Measurements from ENCODE around the gene DVL1. TPM values are rescaled to one million over a fixed set of nuclear protein-coding genes. Genes with fewer than 3 reads are reported as not detected.

The DVL1 gene
- total and polyA plus RNA-seq, 10 of the 15 experiments (the other 5 are each of a cell fraction or from before 2014, with no cell fraction given) = 0.10 to 31.1 (median 4.6) TPM

- no peaks in the 10 kb centered on the region for H3K9me3 ChIP-seq (replicated peaks; ENCODE audit: control insufficient read depth, insufficient read depth, low read length)
- intact Hi-C loops (cut with micrococcal nuclease; ENCODE audit: unreplicated experiment) (no loop called here), in situ Hi-C loops (cut with MboI) (no loop called here)
- RAD21 ChIA-PET (ENCODE audit: unreplicated experiment) = no interaction called here
- H3K4me1 ChIP-seq (ENCODE audit: control insufficient read depth, insufficient read depth, low read length) = no peaks in the 10 kb centered on the region
- no peak overlapping the region for H3K4me3 ChIP-seq
- no TSS peak for BruUV-seq (replicated peaks)
- CTCF ChIA-PET = no interaction called here
- ATAC-seq (no peak), FAIRE-seq (no peak), DNase-seq (ENCODE audit: low read depth, low spot score) (no peak)
- no peak overlapping the region for H3K27ac ChIP-seq (ENCODE audit: control insufficient read depth, insufficient read depth)
- H3K36me3 ChIP-seq (ENCODE audit: control insufficient read depth in 2 of 2, insufficient read depth in 2 of 2, low read length in 1 of 2) = peaks cover 0 to 5% of the 10 kb centered on the region in 2 experiments
- H4K20me1 ChIP-seq (ENCODE audit: control insufficient read depth, insufficient read depth) = no peaks in the 10 kb centered on the region
- no peak overlapping the region for H3K9ac ChIP-seq (ENCODE audit: control insufficient read depth, insufficient read depth, low read length)
- H2AFZ ChIP-seq (ENCODE audit: control insufficient read depth, low read depth, low read length) = no peak overlapping the region
- H3K79me2 ChIP-seq (ENCODE audit: control insufficient read depth, insufficient read depth, low read length) = no peaks in the 10 kb centered on the region; the same call in none of the 2 replicates
- WGBS (ENCODE audit: insufficient coverage, insufficient replicate concordance, low lambda C conversion rate, missing lambda C conversion rate) = 96% methylated on average over 28 of the region's 28 CpGs
- SMC1A ChIA-PET (ENCODE audit: uncharacterized antibody, unreplicated experiment) = no interaction called here
- H3K27me3 ChIP-seq (replicated peaks in 1 of 2; ENCODE audit: control insufficient read depth in 2 of 2, insufficient read depth in 2 of 2, low read length in 1 of 2) = no peaks in the 10 kb centered on the region
- POLR2A ChIA-PET = no interaction called here
- H3K4me2 ChIP-seq (ENCODE audit: control insufficient read depth, insufficient read depth) = no peak overlapping the region
- no peak for TF ChIP-seq ESRRA (IDR thresholded peaks at IDR 0.05; ENCODE audit: low read length)
- no peak for TF ChIP-seq MAX (IDR thresholded peaks at IDR 0.05; ENCODE audit: low read depth, low read length)
- TF ChIP-seq, protein P1, sequence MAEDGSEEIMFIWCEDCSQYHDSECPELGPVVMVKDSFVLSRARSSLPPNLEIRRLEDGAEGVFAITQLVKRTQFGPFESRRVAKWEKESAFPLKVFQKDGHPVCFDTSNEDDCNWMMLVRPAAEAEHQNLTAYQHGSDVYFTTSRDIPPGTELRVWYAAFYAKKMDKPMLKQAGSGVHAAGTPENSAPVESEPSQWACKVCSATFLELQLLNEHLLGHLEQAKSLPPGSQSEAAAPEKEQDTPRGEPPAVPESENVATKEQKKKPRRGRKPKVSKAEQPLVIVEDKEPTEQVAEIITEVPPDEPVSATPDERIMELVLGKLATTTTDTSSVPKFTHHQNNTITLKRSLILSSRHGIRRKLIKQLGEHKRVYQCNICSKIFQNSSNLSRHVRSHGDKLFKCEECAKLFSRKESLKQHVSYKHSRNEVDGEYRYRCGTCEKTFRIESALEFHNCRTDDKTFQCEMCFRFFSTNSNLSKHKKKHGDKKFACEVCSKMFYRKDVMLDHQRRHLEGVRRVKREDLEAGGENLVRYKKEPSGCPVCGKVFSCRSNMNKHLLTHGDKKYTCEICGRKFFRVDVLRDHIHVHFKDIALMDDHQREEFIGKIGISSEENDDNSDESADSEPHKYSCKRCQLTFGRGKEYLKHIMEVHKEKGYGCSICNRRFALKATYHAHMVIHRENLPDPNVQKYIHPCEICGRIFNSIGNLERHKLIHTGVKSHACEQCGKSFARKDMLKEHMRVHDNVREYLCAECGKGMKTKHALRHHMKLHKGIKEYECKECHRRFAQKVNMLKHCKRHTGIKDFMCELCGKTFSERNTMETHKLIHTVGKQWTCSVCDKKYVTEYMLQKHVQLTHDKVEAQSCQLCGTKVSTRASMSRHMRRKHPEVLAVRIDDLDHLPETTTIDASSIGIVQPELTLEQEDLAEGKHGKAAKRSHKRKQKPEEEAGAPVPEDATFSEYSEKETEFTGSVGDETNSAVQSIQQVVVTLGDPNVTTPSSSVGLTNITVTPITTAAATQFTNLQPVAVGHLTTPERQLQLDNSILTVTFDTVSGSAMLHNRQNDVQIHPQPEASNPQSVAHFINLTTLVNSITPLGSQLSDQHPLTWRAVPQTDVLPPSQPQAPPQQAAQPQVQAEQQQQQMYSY (CRISPR knock-in tag; IDR thresholded peaks at IDR 0.05) = no peak
- no peak for TF ChIP-seq KAT2A (conservative IDR thresholded peaks at IDR 0.05; ENCODE audit: control insufficient read depth, low read depth, low read length)
- no peak for TF ChIP-seq TAF1 (IDR thresholded peaks at IDR 0.05; ENCODE audit: borderline replicate concordance, low read depth, low read length)
- TF ChIP-seq CHD2 (IDR thresholded peaks at IDR 0.05; ENCODE audit: borderline replicate concordance, low read depth, low read length) = no peak
- TF ChIP-seq FOXM1 (IDR thresholded peaks at IDR 0.05; ENCODE audit: low read depth, low read length) = no peak
- TF ChIP-seq SREBF1 (IDR thresholded peaks at IDR 0.05; ENCODE audit: low read length) = no peak
- TF ChIP-seq, protein P2, sequence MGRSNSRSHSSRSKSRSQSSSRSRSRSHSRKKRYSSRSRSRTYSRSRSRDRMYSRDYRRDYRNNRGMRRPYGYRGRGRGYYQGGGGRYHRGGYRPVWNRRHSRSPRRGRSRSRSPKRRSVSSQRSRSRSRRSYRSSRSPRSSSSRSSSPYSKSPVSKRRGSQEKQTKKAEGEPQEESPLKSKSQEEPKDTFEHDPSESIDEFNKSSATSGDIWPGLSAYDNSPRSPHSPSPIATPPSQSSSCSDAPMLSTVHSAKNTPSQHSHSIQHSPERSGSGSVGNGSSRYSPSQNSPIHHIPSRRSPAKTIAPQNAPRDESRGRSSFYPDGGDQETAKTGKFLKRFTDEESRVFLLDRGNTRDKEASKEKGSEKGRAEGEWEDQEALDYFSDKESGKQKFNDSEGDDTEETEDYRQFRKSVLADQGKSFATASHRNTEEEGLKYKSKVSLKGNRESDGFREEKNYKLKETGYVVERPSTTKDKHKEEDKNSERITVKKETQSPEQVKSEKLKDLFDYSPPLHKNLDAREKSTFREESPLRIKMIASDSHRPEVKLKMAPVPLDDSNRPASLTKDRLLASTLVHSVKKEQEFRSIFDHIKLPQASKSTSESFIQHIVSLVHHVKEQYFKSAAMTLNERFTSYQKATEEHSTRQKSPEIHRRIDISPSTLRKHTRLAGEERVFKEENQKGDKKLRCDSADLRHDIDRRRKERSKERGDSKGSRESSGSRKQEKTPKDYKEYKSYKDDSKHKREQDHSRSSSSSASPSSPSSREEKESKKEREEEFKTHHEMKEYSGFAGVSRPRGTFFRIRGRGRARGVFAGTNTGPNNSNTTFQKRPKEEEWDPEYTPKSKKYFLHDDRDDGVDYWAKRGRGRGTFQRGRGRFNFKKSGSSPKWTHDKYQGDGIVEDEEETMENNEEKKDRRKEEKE (IDR thresholded peaks at IDR 0.05) = no peak
- no peak for TF ChIP-seq RAD21 (IDR thresholded peaks at IDR 0.05; ENCODE audit: insufficient read depth, low read depth, low read length)
- TF ChIP-seq HDGF (IDR thresholded peaks at IDR 0.05) = no peak
- TF ChIP-seq CREM (IDR thresholded peaks at IDR 0.05; ENCODE audit: low read depth) = no peak
- TF ChIP-seq, protein P3, sequence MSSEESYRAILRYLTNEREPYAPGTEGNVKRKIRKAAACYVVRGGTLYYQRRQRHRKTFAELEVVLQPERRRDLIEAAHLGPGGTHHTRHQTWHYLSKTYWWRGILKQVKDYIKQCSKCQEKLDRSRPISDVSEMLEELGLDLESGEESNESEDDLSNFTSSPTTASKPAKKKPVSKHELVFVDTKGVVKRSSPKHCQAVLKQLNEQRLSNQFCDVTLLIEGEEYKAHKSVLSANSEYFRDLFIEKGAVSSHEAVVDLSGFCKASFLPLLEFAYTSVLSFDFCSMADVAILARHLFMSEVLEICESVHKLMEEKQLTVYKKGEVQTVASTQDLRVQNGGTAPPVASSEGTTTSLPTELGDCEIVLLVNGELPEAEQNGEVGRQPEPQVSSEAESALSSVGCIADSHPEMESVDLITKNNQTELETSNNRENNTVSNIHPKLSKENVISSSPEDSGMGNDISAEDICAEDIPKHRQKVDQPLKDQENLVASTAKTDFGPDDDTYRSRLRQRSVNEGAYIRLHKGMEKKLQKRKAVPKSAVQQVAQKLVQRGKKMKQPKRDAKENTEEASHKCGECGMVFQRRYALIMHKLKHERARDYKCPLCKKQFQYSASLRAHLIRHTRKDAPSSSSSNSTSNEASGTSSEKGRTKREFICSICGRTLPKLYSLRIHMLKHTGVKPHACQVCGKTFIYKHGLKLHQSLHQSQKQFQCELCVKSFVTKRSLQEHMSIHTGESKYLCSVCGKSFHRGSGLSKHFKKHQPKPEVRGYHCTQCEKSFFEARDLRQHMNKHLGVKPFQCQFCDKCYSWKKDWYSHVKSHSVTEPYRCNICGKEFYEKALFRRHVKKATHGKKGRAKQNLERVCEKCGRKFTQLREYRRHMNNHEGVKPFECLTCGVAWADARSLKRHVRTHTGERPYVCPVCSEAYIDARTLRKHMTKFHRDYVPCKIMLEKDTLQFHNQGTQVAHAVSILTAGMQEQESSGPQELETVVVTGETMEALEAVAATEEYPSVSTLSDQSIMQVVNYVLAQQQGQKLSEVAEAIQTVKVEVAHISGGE (CRISPR knock-in tag; IDR thresholded peaks at IDR 0.05) = no peak
These were observed 7.1 kb downstream of the DVL1 start for GRCh38 chr1:1342061-1342562.
